ENCODE results near the gene TIRAP. TPM values are rescaled to one million over a fixed set of nuclear protein-coding genes. Genes with fewer than 3 reads are reported as not detected.

TIRAP gene
- total and polyA plus RNA-seq, 9 of the 15 experiments (the other 6 are each of a cell fraction or from before 2014, with no cell fraction given), result 0.60 to 8.7 (median 3.7) TPM

DNA sequence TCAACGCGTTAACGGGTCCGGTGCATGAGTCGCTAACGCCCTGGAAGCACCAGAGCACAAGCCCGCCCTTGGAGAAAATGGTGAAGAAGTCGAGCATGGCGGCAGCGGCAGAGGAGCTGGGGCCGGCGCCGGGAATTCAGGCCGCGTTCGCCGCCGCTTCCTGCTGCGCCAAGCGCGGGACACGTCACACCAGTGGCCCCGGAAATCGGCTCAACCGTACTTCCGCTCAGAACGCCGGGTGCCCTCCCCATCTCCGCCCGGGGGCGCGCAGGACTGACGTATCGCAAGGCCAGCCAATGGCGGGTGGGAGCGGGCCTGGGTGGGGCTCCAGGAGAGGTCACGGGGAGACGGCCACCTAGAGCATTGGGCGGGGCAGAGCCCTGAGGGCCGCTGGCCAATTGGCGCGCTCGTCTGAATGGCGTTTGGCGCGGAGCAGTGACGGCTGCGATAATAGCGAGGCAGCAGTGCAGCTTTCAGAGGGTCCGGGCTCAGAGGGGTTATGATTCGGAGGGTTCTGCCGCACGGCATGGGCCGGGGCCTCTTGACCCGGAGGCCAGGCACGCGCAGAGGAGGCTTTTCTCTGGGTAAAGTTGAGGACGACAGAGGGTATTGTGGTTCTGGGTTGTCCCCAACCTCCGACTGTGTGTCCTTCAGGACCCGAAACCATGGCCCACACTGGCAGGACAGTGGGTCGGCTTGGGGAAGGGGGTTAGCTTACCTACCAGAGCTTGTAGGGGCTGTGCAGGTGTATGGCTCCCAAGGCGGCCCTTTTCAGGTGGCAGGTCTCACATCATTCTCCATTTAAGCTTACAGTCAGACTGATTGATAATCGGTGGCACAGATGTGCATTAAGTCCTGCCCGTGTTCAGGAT lies 13.9 kb upstream of the TIRAP start, which contains the start of the genes FOXRED1 and SRPRA (continued):
- TF ChIP-seq PHB2 (IDR thresholded peaks at IDR 0.05; ENCODE audit: low read depth) (no peak), MCM7 (IDR thresholded peaks at IDR 0.05) (no peak), KLF10 (CRISPR knock-in tag; IDR thresholded peaks at IDR 0.05) (no peak), GTF2A2 (tag; IDR thresholded peaks at IDR 0.05) (no peak), SRSF9 (IDR thresholded peaks at IDR 0.05; ENCODE audit: borderline replicate concordance, low read depth, low read length) (no peak), WHSC1 (IDR thresholded peaks at IDR 0.05; ENCODE audit: low read length) (no peak), MYNN (IDR thresholded peaks at IDR 0.05) (no peak), MYNN (CRISPR knock-in tag; IDR thresholded peaks at IDR 0.05) (no peak), TCFL5 (CRISPR knock-in tag; conservative IDR thresholded peaks at IDR 0.05) (no peak), GATA2 (CRISPR knock-in tag; IDR thresholded peaks at IDR 0.05) (no peak), LEF1 (IDR thresholded peaks at IDR 0.05) (no peak), NBN (IDR thresholded peaks at IDR 0.05; ENCODE audit: low read depth) (peak; percentile 74; the same call in 1 of the 2 replicates), PYGO2 (tag; IDR thresholded peaks at IDR 0.05) (no peak), NCOA6 (IDR thresholded peaks at IDR 0.05) (no peak), NCOA4 (IDR thresholded peaks at IDR 0.05; ENCODE audit: partially characterized antibody) (no peak), POLR2A (conservative IDR thresholded peaks at IDR 0.05) (peak; percentile 93), ZNF436 (CRISPR knock-in tag; IDR thresholded peaks at IDR 0.05) (no peak), SIRT6 (IDR thresholded peaks at IDR 0.05; ENCODE audit: low read depth, low read length) (no peak), POLR3A (IDR thresholded peaks at IDR 0.05; ENCODE audit: borderline replicate concordance, extremely low read depth, insufficient read depth, insufficient read length) (no peak), ZNF347 (CRISPR knock-in tag; IDR thresholded peaks at IDR 0.05; ENCODE audit: low read depth) (no peak)
- TF ChIP-seq, protein P1, sequence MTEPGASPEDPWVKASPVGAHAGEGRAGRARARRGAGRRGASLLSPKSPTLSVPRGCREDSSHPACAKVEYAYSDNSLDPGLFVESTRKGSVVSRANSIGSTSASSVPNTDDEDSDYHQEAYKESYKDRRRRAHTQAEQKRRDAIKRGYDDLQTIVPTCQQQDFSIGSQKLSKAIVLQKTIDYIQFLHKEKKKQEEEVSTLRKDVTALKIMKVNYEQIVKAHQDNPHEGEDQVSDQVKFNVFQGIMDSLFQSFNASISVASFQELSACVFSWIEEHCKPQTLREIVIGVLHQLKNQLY (CRISPR knock-in tag; conservative IDR thresholded peaks at IDR 0.05), result no peak
- TF ChIP-seq, protein P2, sequence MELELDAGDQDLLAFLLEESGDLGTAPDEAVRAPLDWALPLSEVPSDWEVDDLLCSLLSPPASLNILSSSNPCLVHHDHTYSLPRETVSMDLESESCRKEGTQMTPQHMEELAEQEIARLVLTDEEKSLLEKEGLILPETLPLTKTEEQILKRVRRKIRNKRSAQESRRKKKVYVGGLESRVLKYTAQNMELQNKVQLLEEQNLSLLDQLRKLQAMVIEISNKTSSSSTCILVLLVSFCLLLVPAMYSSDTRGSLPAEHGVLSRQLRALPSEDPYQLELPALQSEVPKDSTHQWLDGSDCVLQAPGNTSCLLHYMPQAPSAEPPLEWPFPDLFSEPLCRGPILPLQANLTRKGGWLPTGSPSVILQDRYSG (tag; conservative IDR thresholded peaks at IDR 0.05; ENCODE audit: low read depth), result no peak
- TF ChIP-seq, protein P3, sequence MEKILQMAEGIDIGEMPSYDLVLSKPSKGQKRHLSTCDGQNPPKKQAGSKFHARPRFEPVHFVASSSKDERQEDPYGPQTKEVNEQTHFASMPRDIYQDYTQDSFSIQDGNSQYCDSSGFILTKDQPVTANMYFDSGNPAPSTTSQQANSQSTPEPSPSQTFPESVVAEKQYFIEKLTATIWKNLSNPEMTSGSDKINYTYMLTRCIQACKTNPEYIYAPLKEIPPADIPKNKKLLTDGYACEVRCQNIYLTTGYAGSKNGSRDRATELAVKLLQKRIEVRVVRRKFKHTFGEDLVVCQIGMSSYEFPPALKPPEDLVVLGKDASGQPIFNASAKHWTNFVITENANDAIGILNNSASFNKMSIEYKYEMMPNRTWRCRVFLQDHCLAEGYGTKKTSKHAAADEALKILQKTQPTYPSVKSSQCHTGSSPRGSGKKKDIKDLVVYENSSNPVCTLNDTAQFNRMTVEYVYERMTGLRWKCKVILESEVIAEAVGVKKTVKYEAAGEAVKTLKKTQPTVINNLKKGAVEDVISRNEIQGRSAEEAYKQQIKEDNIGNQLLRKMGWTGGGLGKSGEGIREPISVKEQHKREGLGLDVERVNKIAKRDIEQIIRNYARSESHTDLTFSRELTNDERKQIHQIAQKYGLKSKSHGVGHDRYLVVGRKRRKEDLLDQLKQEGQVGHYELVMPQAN (IDR thresholded peaks at IDR 0.05; ENCODE audit: borderline replicate concordance), result peak; percentile 70
- TF ChIP-seq, protein P4, sequence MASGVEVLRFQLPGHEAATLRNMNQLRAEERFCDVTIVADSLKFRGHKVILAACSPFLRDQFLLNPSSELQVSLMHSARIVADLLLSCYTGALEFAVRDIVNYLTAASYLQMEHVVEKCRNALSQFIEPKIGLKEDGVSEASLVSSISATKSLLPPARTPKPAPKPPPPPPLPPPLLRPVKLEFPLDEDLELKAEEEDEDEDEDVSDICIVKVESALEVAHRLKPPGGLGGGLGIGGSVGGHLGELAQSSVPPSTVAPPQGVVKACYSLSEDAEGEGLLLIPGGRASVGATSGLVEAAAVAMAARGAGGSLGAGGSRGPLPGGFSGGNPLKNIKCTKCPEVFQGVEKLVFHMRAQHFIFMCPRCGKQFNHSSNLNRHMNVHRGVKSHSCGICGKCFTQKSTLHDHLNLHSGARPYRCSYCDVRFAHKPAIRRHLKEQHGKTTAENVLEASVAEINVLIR (CRISPR knock-in tag; IDR thresholded peaks at IDR 0.05), result peak; percentile 98
- TF ChIP-seq, protein P5, sequence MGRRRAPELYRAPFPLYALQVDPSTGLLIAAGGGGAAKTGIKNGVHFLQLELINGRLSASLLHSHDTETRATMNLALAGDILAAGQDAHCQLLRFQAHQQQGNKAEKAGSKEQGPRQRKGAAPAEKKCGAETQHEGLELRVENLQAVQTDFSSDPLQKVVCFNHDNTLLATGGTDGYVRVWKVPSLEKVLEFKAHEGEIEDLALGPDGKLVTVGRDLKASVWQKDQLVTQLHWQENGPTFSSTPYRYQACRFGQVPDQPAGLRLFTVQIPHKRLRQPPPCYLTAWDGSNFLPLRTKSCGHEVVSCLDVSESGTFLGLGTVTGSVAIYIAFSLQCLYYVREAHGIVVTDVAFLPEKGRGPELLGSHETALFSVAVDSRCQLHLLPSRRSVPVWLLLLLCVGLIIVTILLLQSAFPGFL (CRISPR knock-in tag; IDR thresholded peaks at IDR 0.05), result peak; percentile 40; the same call in 1 of the 2 replicates

All from K562 (cell line).